Testis (tissue), 3 donors: Measurements from ENCODE around the gene RER1. TPM values are rescaled to one million over a fixed set of nuclear protein-coding genes. Genes with fewer than 3 reads are reported as not detected.

Source experiments
- DNase-seq: peaks from one replicate; pipeline ENCODE4 v3.0.0-alpha.2; 2019
- H3K27ac ChIP-seq, 2 donors: fragments of 200-600 bp; sonication (generic); one replicate each; pipeline ENCODE4 v1.5.1; 2019
- H3K27me3 ChIP-seq: fragments of 200-600 bp; sonication (generic); one replicate; pipeline ENCODE4 v1.5.1; 2019
- H3K36me3 ChIP-seq: fragments of 200-600 bp; sonication (generic); one replicate; pipeline ENCODE4 v1.5.1; 2017; ENCODE audit warnings: low read depth; ENCODE audit errors: missing control alignments
- H3K4me1 ChIP-seq: fragments of 200-600 bp; sonication (generic); one replicate; pipeline ENCODE4 v1.5.1; 2019
- H3K4me3 ChIP-seq, 2 donors: fragments of 200-600 bp; sonication (generic); one replicate each; pipeline ENCODE4 v1.5.1; 2017 to 2019
- H3K9me3 ChIP-seq: fragments of 200-600 bp; sonication (generic); one replicate; pipeline ENCODE4 v1.5.1; 2017
- POLR2A ChIP-seq: fragments of 450-650 bp; IDR thresholded peaks from one replicate; pipeline ENCODE4 v1.6.1; 2017; ENCODE audit warnings: antibody characterized with exemption, mild to moderate bottlenecking, moderate library complexity
- WGBS, 2 donors: methylation state at CpG; one replicate each; pipeline ENCODE4 v1.1.5; 2018; 5-methylcytosine and 5-hydroxymethylcytosine counted together
- intact Hi-C: fragments of 100-400 bp; cut with DNase I; formaldehyde crosslinking; loops from one replicate; pipeline ENCODE4 v1.15.1; 2023; ENCODE audit warnings: low total_unique reads
- polyA plus RNA-seq: library from polyadenylated mRNA; stranded (reverse); fragments of 350-450 nt; fragmentation: Illumina TruSeq; extraction: RNeasy Lipid Tissue Mini Kit (QIAGEN cat#74804); gene quantifications from one replicate; pipeline ENCODE4 v1.2.3, GENCODE V29; 2014; ENCODE audit warnings: low read depth, low replicate concordance; ENCODE audit not compliant: insufficient read depth
- total RNA-seq, 2 donors: library from RNA; depleted of rRNA; stranded (reverse); fragments of >200 nt; gene quantifications; one replicate each; pipeline ENCODE4 v1.2.3, GENCODE V29; 2016
- TF ChIP-seq, protein P1 (sequence below), 3 experiments: fragments of 450-650 bp in 2 of 3; fragments of 200-600 bp in 1 of 3; sonication (generic) in 1 of 3; IDR thresholded peaks; one replicate each; pipeline ENCODE4 v1.5.1; 2016 to 2019; ENCODE audit warnings: antibody characterized with exemption in 3 of 3, mild to moderate bottlenecking in 2 of 3, moderate library complexity in 1 of 3

RER1 gene
- total and polyA plus RNA-seq, 3 donors from 2014 or later, result 89.9 to 262 (median 104) TPM

DNA sequence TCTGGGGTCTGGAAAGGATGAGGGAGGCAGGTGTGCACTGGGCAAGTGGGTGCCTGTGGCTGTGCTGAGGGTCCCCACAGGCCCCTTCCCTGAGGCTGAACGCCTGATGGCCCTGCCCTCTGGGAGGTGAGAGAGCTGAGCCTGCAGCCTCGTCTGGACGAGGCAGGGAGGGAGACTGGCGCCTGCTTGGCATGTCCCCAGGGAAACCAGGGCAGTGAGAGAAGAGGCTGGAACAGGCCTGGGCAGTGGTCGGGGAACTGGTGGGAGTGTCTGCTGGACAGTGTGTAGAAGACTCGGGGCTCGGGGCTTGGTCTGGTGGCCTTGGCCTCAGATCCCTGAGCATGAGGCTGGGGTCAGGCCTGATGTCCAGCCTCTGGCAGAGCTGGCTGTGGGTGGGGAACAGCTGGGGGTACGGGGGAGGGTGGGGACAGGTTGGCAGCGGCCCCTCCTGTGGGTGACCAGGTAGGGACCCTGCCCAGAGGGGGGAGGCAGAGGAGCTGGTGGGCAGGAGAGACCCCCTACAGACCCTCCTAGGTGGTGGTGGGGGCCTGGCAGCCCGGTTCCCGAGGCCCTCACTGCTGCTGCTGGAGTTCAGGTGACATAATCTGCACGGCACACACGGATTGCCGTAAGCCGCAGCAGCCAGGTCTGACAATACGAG, 53.7 kb downstream of the RER1 start:
- TF ChIP-seq POLR2A, result no peak
- TF ChIP-seq, protein P1, sequence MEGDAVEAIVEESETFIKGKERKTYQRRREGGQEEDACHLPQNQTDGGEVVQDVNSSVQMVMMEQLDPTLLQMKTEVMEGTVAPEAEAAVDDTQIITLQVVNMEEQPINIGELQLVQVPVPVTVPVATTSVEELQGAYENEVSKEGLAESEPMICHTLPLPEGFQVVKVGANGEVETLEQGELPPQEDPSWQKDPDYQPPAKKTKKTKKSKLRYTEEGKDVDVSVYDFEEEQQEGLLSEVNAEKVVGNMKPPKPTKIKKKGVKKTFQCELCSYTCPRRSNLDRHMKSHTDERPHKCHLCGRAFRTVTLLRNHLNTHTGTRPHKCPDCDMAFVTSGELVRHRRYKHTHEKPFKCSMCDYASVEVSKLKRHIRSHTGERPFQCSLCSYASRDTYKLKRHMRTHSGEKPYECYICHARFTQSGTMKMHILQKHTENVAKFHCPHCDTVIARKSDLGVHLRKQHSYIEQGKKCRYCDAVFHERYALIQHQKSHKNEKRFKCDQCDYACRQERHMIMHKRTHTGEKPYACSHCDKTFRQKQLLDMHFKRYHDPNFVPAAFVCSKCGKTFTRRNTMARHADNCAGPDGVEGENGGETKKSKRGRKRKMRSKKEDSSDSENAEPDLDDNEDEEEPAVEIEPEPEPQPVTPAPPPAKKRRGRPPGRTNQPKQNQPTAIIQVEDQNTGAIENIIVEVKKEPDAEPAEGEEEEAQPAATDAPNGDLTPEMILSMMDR (IDR thresholded peaks at IDR 0.05), result no peak
- Histone ChIP-seq H3K27ac (no peak overlapping the region), H3K4me1 (peaks cover 5% of the 10 kb centered on the region), H3K4me3 (no peak overlapping the region), H3K27me3 (no peaks in the 10 kb centered on the region), H3K36me3 (no peaks in the 10 kb centered on the region), H3K9me3 (no peaks in the 10 kb centered on the region)
- DNase-seq, result no peak
- 77% methylated on average over 9 to 16 of the region's 16 CpGs for WGBS, 2 donors
- intact Hi-C loops, result no loop called here

DNA sequence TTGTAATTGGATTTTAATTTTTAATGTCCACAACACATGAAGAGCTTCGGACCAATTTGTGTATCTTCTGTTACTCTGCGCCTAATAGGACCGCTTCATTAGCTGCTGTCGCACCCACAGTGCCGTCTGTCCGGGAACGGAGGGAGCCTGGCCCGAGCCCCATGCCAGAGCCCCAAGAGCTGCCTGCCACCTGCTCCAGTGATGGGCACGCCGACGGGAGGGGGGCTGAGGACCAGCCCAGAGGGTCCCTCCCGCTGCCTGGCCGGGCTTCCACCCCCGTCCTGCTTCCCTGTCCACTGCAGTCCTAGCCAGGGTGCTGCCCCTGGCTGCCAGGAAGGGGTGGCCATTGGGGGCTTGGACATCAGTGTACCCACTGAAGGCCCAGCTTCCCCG, 54.2 kb downstream of the RER1 start:
- 84 to 89% methylated on average over 13 to 15 of the region's 15 CpGs for WGBS, 2 donors
- DNase-seq, result no peak

DNA sequence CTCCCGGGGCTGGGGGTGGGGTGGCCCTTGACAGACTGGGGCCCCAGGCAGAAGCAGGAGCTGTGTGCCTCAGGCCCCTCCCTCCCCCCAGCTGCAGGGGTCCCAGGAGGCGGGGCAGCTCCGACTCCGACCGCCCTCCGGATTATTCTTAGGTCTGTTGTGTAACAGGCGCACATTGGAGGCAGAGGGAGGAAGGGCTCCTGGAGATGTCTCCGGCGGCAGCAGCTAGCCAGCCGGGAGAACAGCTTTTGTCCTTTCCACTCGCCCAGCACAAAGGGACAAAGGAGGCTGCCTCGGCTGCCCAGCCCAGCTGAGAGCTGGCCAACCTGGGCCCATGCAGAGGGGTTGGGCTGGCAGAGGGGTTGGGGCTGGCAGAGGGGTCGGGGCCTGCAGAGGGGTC, 54.8 kb downstream of the RER1 start:
- intact Hi-C loops, result no loop called here
- no peak for DNase-seq
- Histone ChIP-seq H3K36me3 (no peaks in the 10 kb centered on the region), H3K27me3 (no peaks in the 10 kb centered on the region), H3K4me3 (no peak overlapping the region), H3K27ac (no peak overlapping the region), H3K9me3 (no peaks in the 10 kb centered on the region), H3K4me1 (peaks cover 5% of the 10 kb centered on the region)
- TF ChIP-seq, protein P1 (IDR thresholded peaks at IDR 0.05), result no peak
- TF ChIP-seq POLR2A, result no peak
- 44 to 47% methylated on average over 10 to 13 of the region's 13 CpGs for WGBS, 2 donors

More for the DNA sequence above, 54.2 kb downstream of the RER1 start:
- no peak overlapping the region for H3K4me3 ChIP-seq
- TF ChIP-seq POLR2A, result no peak
- TF ChIP-seq, protein P1 (IDR thresholded peaks at IDR 0.05), result no peak
- H3K4me1 ChIP-seq, result peaks cover 5% of the 10 kb centered on the region
- H3K36me3 ChIP-seq, result no peaks in the 10 kb centered on the region
- intact Hi-C loops, result no loop called here
- H3K27me3 ChIP-seq, result no peaks in the 10 kb centered on the region
- no peaks in the 10 kb centered on the region for H3K9me3 ChIP-seq
- H3K27ac ChIP-seq, result no peak overlapping the region

DNA sequence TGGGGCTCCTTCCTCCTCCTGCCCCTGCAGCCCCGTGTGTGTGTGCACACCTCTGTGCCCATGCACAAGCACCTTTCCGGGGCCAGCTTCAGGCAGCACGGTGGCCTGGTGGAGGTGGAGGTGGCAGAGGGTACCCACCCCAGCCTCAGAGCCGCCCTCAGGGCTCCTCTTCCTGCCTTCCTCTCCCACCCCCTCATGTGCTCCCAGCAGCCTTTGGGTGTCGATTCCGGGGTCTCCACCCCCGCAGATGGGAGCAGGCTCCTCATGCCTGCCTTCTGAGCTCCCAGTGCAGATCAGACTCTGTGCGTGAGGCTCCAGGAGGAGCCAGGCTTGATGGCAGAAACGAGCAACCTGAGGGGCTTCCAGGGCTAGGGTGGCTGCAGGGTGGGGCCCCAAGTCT, 55.2 kb downstream of the RER1 start:
- TF ChIP-seq POLR2A, result no peak
- TF ChIP-seq, protein P1 (IDR thresholded peaks at IDR 0.05), result no peak
- DNase-seq, result no peak
- intact Hi-C loops, result no loop called here
- Histone ChIP-seq H3K4me3 (no peak overlapping the region), H3K27me3 (no peaks in the 10 kb centered on the region), H3K36me3 (no peaks in the 10 kb centered on the region), H3K27ac (no peak overlapping the region), H3K4me1 (peaks cover 5% of the 10 kb centered on the region), H3K9me3 (no peaks in the 10 kb centered on the region)
- 67% methylated on average over 9 of the region's 9 CpGs; no CpG with 5 or more reads in 1 of the 2 donors for WGBS, 2 donors
